Measurements from ENCODE around the gene NR2E1. TPM values are rescaled to one million over a fixed set of nuclear protein-coding genes. Genes with fewer than 3 reads are reported as not detected.

The NR2E1 gene
- polyA plus RNA-seq, 1 experiment = not detected

- CTCF ChIA-PET = interaction anchor here (0.8 kb wide), 1 partner anchor 19 kb away, joined by 3 read pairs; no protein-coding TSS in a partner anchor
- Histone ChIP-seq H3K36me3 (ENCODE audit: control insufficient read depth, insufficient read depth, low read length) (no peaks in the 10 kb centered on the region), H3K4me3 (ENCODE audit: low read depth, low read length) (peak overlapping the region; percentile 37), H3K27me3 (ENCODE audit: control insufficient read depth, insufficient read depth, low read length) (peaks cover 7% of the 10 kb centered on the region; the same call in 1 of the 2 replicates)
- POLR2A ChIA-PET = no interaction called here
- TF ChIP-seq CTCF (IDR thresholded peaks at IDR 0.05; ENCODE audit: insufficient read depth, low read depth, low read length) = no peak
- peak; percentile 9 for DNase-seq (ENCODE audit: low read depth)
These were observed 32.1 kb upstream of the NR2E1 start for GRCh38 chr6:108133594-108134179.

GRCh38 chr6:108134213-108134970 lies 31.4 kb upstream of the NR2E1 start:
- Histone ChIP-seq H3K27me3 (ENCODE audit: control insufficient read depth, insufficient read depth, low read length) (peaks cover 4% of the 10 kb centered on the region; the same call in 1 of the 2 replicates), H3K4me3 (ENCODE audit: low read depth, low read length) (peak overlapping the region; percentile 37), H3K36me3 (ENCODE audit: control insufficient read depth, insufficient read depth, low read length) (no peaks in the 10 kb centered on the region)
- CTCF ChIA-PET = interaction anchor here (0.8 to 1.3 kb wide), 3 partner anchors 9 to 20 kb away, joined by 3 to 4 read pairs (median 4); no protein-coding TSS in a partner anchor
- TF ChIP-seq CTCF (IDR thresholded peaks at IDR 0.05; ENCODE audit: insufficient read depth, low read depth, low read length) = no peak
- POLR2A ChIA-PET = no interaction called here
- no peak for DNase-seq (ENCODE audit: low read depth)

DNA sequence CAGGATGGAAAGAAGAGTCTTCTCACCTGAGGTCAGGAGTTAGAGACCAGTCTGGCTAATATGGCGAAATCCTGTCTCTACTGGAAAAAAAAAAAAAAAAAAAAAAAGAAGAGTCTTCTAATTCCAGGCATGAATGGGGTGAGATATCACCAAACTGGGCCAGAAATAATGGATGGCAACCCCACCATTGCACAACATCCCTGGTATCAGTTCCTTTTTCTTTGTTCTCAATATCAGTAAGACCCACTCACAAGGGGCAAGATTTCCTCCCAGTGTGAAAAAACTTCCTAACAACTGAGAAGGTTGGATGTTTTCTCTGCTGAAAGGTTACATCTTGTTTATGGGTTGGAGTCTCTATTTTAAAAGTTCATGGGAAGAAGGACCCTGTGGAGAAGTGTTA lies 23.6 kb upstream of the NR2E1 start:
- ChIA-PET CTCF (no interaction called here), POLR2A (no interaction called here)
- Histone ChIP-seq H3K27me3 (ENCODE audit: control insufficient read depth, insufficient read depth, low read length) (peaks cover 5% of the 10 kb centered on the region), H3K4me3 (ENCODE audit: low read depth, low read length) (no peak overlapping the region), H3K36me3 (ENCODE audit: control insufficient read depth, insufficient read depth, low read length) (no peaks in the 10 kb centered on the region)
- TF ChIP-seq CTCF (IDR thresholded peaks at IDR 0.05; ENCODE audit: insufficient read depth, low read depth, low read length) = no peak
- no peak for DNase-seq (ENCODE audit: low read depth)

GRCh38 chr6:108145639-108146038 lies 20.2 kb upstream of the NR2E1 start:
- DNase-seq (ENCODE audit: low read depth) = no peak
- Histone ChIP-seq H3K36me3 (ENCODE audit: control insufficient read depth, insufficient read depth, low read length) (no peaks in the 10 kb centered on the region), H3K27me3 (ENCODE audit: control insufficient read depth, insufficient read depth, low read length) (peaks cover 5% of the 10 kb centered on the region), H3K4me3 (ENCODE audit: low read depth, low read length) (no peak overlapping the region)
- no peak for TF ChIP-seq CTCF (IDR thresholded peaks at IDR 0.05; ENCODE audit: insufficient read depth, low read depth, low read length)
- ChIA-PET POLR2A (no interaction called here), CTCF (no interaction called here)

GRCh38 chr6:108152446-108152845 lies 13.4 kb upstream of the NR2E1 start:
- Histone ChIP-seq H3K27me3 (ENCODE audit: control insufficient read depth, insufficient read depth, low read length) (peaks cover 15% of the 10 kb centered on the region), H3K4me3 (ENCODE audit: low read depth, low read length) (no peak overlapping the region), H3K36me3 (ENCODE audit: control insufficient read depth, insufficient read depth, low read length) (no peaks in the 10 kb centered on the region)
- CTCF ChIA-PET = interaction anchor here (1.1 kb wide), 1 partner anchor 11 kb away, joined by 3 read pairs; no protein-coding TSS in a partner anchor
- no peak for TF ChIP-seq CTCF (IDR thresholded peaks at IDR 0.05; ENCODE audit: insufficient read depth, low read depth, low read length)
- DNase-seq (ENCODE audit: low read depth) = no peak
- POLR2A ChIA-PET = no interaction called here
